ENCODE data around the gene NR5A1. TPM values are rescaled to one million over a fixed set of nuclear protein-coding genes. Genes with fewer than 3 reads are reported as not detected.

Gene NR5A1
- total RNA-seq, 1 donor from 2014 or later, result not detected

GRCh38 chr9:124479947-124480620 lies 27.1 kb downstream of the NR5A1 start:
- H3K4me1 ChIP-seq, result no peaks in the 10 kb centered on the region
- H3K9me3 ChIP-seq, result no peaks in the 10 kb centered on the region
- ATAC-seq, result no peak
- H3K27me3 ChIP-seq (ENCODE audit: low read depth), result peaks cover 66% of the 10 kb centered on the region
- no peak for DNase-seq
- TF ChIP-seq CTCF (IDR thresholded peaks at IDR 0.05), result no peak
- H3K27ac ChIP-seq, result no peak overlapping the region
- no peaks in the 10 kb centered on the region for H3K36me3 ChIP-seq
- intact Hi-C loops (cut with DNase I), result no loop called here
- no peak overlapping the region for H3K4me3 ChIP-seq

GRCh38 chr9:124479371-124479770 lies 27.8 kb downstream of the NR5A1 start:
- H3K4me3 ChIP-seq, result no peak overlapping the region
- no peak overlapping the region for H3K27ac ChIP-seq
- H3K9me3 ChIP-seq, result no peaks in the 10 kb centered on the region
- peaks cover 68% of the 10 kb centered on the region for H3K27me3 ChIP-seq (ENCODE audit: low read depth)
- no peaks in the 10 kb centered on the region for H3K4me1 ChIP-seq
- TF ChIP-seq CTCF (IDR thresholded peaks at IDR 0.05), result no peak
- DNase-seq (no peak), ATAC-seq (no peak)
- intact Hi-C loops (cut with DNase I), result no loop called here
- no peaks in the 10 kb centered on the region for H3K36me3 ChIP-seq

GRCh38 chr9:124478354-124478753 lies 28.8 kb downstream of the NR5A1 start:
- no peaks in the 10 kb centered on the region for H3K36me3 ChIP-seq
- H3K9me3 ChIP-seq, result no peaks in the 10 kb centered on the region
- no peaks in the 10 kb centered on the region for H3K4me1 ChIP-seq
- H3K4me3 ChIP-seq, result no peak overlapping the region
- intact Hi-C loops (cut with DNase I), result no loop called here
- DNase-seq (no peak), ATAC-seq (no peak)
- no peak for TF ChIP-seq CTCF (IDR thresholded peaks at IDR 0.05)
- H3K27ac ChIP-seq, result no peak overlapping the region
- H3K27me3 ChIP-seq (ENCODE audit: low read depth), result peaks cover 64% of the 10 kb centered on the region

- DNase-seq, result no peak
- Histone ChIP-seq H3K4me1 (no peaks in the 10 kb centered on the region), H3K27ac (no peak overlapping the region), H3K9me3 (no peaks in the 10 kb centered on the region), H3K4me3 (no peak overlapping the region), H3K27me3 (ENCODE audit: low read depth) (peaks cover 64% of the 10 kb centered on the region), H3K36me3 (no peaks in the 10 kb centered on the region)
- no peak for ATAC-seq
- no peak for TF ChIP-seq CTCF (IDR thresholded peaks at IDR 0.05)
- intact Hi-C loops (cut with DNase I), result no loop called here
Measured at GRCh38 chr9:124477648-124478285, 29.4 kb downstream of the NR5A1 start.

GRCh38 chr9:124477211-124477647 lies 30.0 kb downstream of the NR5A1 start:
- Histone ChIP-seq H3K9me3 (no peaks in the 10 kb centered on the region), H3K27ac (no peak overlapping the region), H3K36me3 (no peaks in the 10 kb centered on the region), H3K4me1 (no peaks in the 10 kb centered on the region), H3K27me3 (ENCODE audit: low read depth) (peaks cover 63% of the 10 kb centered on the region), H3K4me3 (no peak overlapping the region)
- no peak for ATAC-seq
- TF ChIP-seq CTCF (IDR thresholded peaks at IDR 0.05), result no peak
- intact Hi-C loops (cut with DNase I), result no loop called here
- DNase-seq, result no peak
